AG09309 (cell line): Measurements from ENCODE around the gene TBC1D19.

Experiments used
- DNase-seq: peaks from one replicate; pipeline ENCODE4 v3.0.0-alpha.2; 2010; ENCODE audit warnings: low read depth
- H3K4me3 ChIP-seq: 2 replicates; pipeline ENCODE4 v1.5.1; 2011; ENCODE audit warnings: mild to moderate bottlenecking, low read depth, low read length, moderate library complexity; ENCODE audit not compliant: control insufficient read depth
- TF ChIP-seq, protein P1 (sequence below): IDR thresholded peaks from 2 replicates; pipeline ENCODE4 v1.5.1; 2011; ENCODE audit warnings: mild to moderate bottlenecking, low read depth, low read length, inconsistent platforms; ENCODE audit not compliant: insufficient read depth, control insufficient read depth; ENCODE audit errors: missing control alignments

Gene TBC1D19

DNA sequence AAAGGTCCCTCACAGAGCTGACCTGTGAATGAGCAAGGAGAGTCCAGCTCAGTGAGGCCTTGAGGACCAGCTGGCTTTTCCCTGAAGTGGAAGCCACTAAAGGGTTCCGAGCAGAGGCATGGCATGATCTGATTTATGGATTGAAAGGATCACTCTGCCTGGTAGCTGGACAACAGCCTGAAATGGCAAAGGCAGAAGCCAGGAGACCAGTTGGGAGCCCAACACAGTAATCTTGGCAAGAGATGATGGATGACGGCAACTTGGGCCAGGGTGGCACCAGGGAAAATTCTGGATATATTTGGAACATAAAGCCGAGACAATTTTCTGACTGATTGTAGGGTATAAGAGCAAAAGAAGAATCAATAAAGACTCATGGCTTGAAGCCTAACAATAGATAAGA is 207.5 kb downstream of the TBC1D19 start:
- TF ChIP-seq, protein P1, sequence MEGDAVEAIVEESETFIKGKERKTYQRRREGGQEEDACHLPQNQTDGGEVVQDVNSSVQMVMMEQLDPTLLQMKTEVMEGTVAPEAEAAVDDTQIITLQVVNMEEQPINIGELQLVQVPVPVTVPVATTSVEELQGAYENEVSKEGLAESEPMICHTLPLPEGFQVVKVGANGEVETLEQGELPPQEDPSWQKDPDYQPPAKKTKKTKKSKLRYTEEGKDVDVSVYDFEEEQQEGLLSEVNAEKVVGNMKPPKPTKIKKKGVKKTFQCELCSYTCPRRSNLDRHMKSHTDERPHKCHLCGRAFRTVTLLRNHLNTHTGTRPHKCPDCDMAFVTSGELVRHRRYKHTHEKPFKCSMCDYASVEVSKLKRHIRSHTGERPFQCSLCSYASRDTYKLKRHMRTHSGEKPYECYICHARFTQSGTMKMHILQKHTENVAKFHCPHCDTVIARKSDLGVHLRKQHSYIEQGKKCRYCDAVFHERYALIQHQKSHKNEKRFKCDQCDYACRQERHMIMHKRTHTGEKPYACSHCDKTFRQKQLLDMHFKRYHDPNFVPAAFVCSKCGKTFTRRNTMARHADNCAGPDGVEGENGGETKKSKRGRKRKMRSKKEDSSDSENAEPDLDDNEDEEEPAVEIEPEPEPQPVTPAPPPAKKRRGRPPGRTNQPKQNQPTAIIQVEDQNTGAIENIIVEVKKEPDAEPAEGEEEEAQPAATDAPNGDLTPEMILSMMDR = no peak
- H3K4me3 ChIP-seq = no peak overlapping the region
- no peak for DNase-seq

DNA sequence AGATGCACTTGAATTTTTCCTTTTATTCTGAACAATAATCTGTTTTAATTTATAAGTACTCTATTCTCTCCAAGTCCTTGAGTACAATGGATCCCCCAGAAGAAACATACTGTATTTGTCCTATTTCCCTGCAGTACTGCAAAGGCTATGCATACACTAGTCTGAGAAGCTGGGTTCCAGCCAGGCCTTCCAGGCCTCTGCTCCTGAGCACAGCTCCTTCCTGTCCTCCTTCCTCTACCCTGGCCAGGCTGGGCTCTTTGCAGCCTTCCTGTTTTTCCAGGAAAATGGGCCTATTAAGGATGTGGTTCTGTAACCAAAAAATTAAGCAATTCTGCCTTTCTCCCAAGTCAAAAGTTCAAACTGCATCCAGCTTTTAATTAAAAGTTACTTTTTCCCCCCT is 208.8 kb downstream of the TBC1D19 start:
- TF ChIP-seq, protein P1 = no peak
- no peak for DNase-seq

DNA sequence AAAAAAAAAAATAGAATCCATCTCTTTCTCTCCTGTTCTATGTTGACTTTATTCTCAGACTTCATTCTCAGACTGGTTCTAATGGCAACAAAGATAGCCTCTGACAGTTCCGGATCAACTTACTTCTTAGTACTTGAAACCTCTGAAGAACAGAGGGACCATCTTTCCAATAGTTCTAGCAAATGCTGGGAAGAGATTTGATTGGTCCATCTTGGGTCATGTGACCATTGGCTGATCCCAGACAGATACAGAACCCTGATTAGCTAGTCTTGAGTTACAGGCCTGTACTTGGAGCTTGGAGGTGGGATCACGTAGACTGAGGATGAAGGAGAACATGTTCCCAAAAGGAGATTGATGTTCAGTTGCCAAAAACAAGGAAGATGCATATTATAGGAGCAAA is 209.9 kb downstream of the TBC1D19 start:
- H3K4me3 ChIP-seq = no peak overlapping the region
- DNase-seq = no peak
- TF ChIP-seq, protein P1 = no peak

More for the DNA sequence above, 208.8 kb downstream of the TBC1D19 start:
- H3K4me3 ChIP-seq = no peak overlapping the region

DNA sequence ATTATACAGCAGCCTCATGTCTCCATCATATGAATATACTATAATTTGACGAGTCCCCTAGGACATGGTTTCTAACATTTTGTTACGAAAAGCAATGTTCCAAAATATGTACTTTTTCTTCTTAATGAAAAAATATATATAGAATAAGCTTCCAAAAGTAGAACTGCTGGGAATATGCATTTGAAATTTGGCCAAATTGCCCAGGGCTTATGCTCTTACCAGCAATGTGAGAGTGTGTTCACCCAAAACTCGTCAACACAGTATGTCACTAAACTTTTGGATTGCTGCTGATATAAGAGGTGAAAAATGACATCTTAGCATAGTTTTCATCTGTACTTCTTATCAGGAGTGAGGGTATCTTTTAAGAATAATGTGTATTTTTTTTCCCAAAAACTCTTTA is 212.2 kb downstream of the TBC1D19 start:
- H3K4me3 ChIP-seq = no peak overlapping the region
- TF ChIP-seq, protein P1 = no peak
- DNase-seq = no peak

DNA sequence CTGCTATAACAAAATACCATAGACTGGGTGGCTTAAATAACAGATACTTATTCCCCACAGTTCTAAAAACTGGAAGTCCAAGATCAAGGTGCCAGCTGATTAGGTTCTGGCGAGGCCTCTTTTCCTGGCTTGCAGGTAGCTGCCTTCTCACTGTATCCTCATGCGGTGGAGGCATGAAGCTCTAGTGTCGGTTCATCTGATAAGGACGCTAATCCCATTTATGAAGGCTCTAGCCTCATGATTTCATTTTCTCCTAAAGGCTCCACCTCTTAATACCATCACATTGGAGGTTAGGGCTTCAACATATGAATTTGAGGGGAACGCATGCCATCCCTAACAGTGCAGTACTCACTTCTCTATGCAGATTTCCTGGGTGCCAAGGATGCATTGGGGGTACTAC is 218.9 kb downstream of the TBC1D19 start:
- TF ChIP-seq, protein P1 = no peak

DNA sequence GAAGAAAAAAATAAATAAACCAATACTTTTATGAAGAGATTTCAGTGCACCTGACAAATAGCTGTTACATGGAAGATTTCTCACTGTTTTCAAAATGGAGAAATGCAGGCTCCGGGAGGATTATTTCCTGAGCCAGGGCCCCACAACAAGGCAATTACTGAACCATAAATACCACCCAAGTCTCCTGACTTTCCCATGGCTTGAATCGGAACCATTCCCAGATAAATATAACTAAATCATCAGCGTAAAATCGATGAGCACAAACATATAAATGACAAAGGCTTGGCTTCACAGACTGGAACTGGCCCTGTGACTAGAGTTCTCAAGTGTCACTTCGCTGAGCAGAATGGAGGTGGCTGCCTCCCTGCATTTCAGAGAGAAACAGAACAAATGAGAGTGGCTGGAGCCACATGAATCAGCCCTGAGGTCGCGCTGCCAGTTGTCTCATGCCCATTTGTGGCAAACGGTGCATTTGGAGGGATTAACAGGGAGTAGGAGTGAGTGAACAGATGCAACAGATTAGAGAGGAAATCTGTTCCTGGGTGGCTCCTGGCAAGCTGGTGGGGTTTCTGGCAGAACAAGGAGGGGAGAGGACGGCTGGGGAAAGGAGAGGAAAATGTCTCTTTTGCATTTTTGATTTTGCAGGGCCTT is 219.5 kb downstream of the TBC1D19 start:
- DNase-seq = no peak
- no peak overlapping the region for H3K4me3 ChIP-seq
- TF ChIP-seq, protein P1 = no peak

More for the DNA sequence above, 218.9 kb downstream of the TBC1D19 start:
- no peak for DNase-seq
- no peak overlapping the region for H3K4me3 ChIP-seq

DNA sequence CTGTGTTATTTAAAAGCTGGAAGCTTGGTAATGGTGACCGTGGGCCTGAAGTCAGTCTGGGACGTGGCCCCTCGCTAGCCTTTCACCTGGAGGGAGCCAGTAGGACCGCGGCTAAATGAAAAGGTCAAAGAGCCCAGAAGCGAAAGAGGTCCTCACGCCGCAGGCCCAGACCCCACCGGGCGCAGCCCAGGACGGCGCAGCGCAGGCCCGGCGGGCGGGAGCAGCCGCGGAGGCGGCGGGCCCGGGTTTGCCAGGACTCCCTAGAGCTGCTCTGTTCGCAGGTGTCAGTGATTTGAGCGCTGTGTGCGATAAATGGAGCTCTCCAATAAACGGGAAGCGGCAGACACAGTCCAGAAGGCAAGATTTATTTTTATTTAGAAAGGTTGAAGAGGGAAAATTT is 220.6 kb downstream of the TBC1D19 start:
- no peak for DNase-seq
- no peak overlapping the region for H3K4me3 ChIP-seq
- TF ChIP-seq, protein P1 = no peak
